NCI-H187 (cell line): ENCODE data around the gene STX18.

Experiments
- DNase-seq, 2 experiments: peaks; one replicate each; lab custom pipeline; 2025; lab: John Stamatoyannopoulos, UW

STX18 gene

GRCh38 chr4:4377732-4378460 lies 164.0 kb downstream of the STX18 start:
- no peak for DNase-seq

- DNase-seq: no peak
These were observed 164.7 kb downstream of the STX18 start for GRCh38 chr4:4377191-4377590.

- no peak for DNase-seq
These were observed 165.8 kb downstream of the STX18 start for GRCh38 chr4:4376074-4376473.

GRCh38 chr4:4374388-4375098 lies 167.3 kb downstream of the STX18 start:
- no peak for DNase-seq
